BLaER1 (cell line): ENCODE data around the gene SLF2.

Experiments
- H3K27ac ChIP-seq: shearing (Covaris generic); formaldehyde crosslinking; 2 replicates; pipeline ENCODE4 v1.8.1; 2022
- H3K27me3 ChIP-seq: shearing (Covaris generic); formaldehyde crosslinking; 2 replicates; pipeline ENCODE4 v1.8.1; 2022
- H3K36me3 ChIP-seq: shearing (Covaris generic); formaldehyde crosslinking; 2 replicates; pipeline ENCODE4 v1.8.1; 2022
- H3K4me1 ChIP-seq: shearing (Covaris generic); formaldehyde crosslinking; 2 replicates; pipeline ENCODE4 v1.8.1; 2022
- H3K4me2 ChIP-seq: shearing (Covaris generic); formaldehyde crosslinking; 2 replicates; pipeline ENCODE4 v1.8.1; 2022
- H3K4me3 ChIP-seq: shearing (Covaris generic); formaldehyde crosslinking; 2 replicates; pipeline ENCODE4 v1.8.1; 2022
- H3K9ac ChIP-seq: shearing (Covaris generic); formaldehyde crosslinking; 2 replicates; pipeline ENCODE4 v1.8.1; 2022
- H3K9me3 ChIP-seq: shearing (Covaris generic); formaldehyde crosslinking; 2 replicates; pipeline ENCODE4 v1.8.1; 2022
- H4K20me1 ChIP-seq: shearing (Covaris generic); formaldehyde crosslinking; 2 replicates; pipeline ENCODE4 v1.8.1; 2022
- Cebpa-rat ChIP-seq: shearing (Covaris generic); IDR thresholded peaks from 2 replicates; pipeline ENCODE4 v1.8.1; 2022

Gene SLF2

GRCh38 chr10:100872034-100872791 is 40.5 kb upstream of the SLF2 start:
- Histone ChIP-seq H3K36me3 (no peaks in the 10 kb centered on the region), H3K4me3 (no peak overlapping the region), H3K9me3 (no peaks in the 10 kb centered on the region), H3K27me3 (peaks cover 5% of the 10 kb centered on the region), H3K9ac (no peak overlapping the region), H3K4me2 (no peak overlapping the region), H4K20me1 (no peaks in the 10 kb centered on the region), H3K4me1 (peaks cover 5% of the 10 kb centered on the region; the same call in 1 of the 2 replicates), H3K27ac (no peak overlapping the region)
- TF ChIP-seq Cebpa-rat: no peak

GRCh38 chr10:100873146-100873826 is 39.5 kb upstream of the SLF2 start:
- no peaks in the 10 kb centered on the region for H3K27me3 ChIP-seq
- TF ChIP-seq Cebpa-rat: no peak
- no peak overlapping the region for H3K9ac ChIP-seq
- no peak overlapping the region for H3K4me2 ChIP-seq
- no peaks in the 10 kb centered on the region for H3K36me3 ChIP-seq
- H3K9me3 ChIP-seq: no peaks in the 10 kb centered on the region
- H4K20me1 ChIP-seq: no peaks in the 10 kb centered on the region
- no peak overlapping the region for H3K27ac ChIP-seq
- H3K4me3 ChIP-seq: no peak overlapping the region
- H3K4me1 ChIP-seq: peaks cover 11% of the 10 kb centered on the region; the same call in 1 of the 2 replicates

GRCh38 chr10:100873827-100874326 is 38.9 kb upstream of the SLF2 start:
- H3K9ac ChIP-seq: no peak overlapping the region
- H3K36me3 ChIP-seq: no peaks in the 10 kb centered on the region
- H4K20me1 ChIP-seq: no peaks in the 10 kb centered on the region
- peaks cover 11% of the 10 kb centered on the region; the same call in 1 of the 2 replicates for H3K4me1 ChIP-seq
- H3K4me3 ChIP-seq: no peak overlapping the region
- H3K27me3 ChIP-seq: no peaks in the 10 kb centered on the region
- no peak overlapping the region for H3K4me2 ChIP-seq
- no peak overlapping the region for H3K27ac ChIP-seq
- TF ChIP-seq Cebpa-rat: no peak
- no peaks in the 10 kb centered on the region for H3K9me3 ChIP-seq

- H3K27me3 ChIP-seq: no peaks in the 10 kb centered on the region
- TF ChIP-seq Cebpa-rat: no peak
Observed at GRCh38 chr10:100874702-100875483, 37.9 kb upstream of the SLF2 start.

GRCh38 chr10:100875484-100876166 is 37.1 kb upstream of the SLF2 start:
- Histone ChIP-seq H3K36me3 (no peaks in the 10 kb centered on the region), H4K20me1 (no peaks in the 10 kb centered on the region), H3K4me2 (no peak overlapping the region), H3K4me3 (no peak overlapping the region), H3K9ac (no peak overlapping the region), H3K27me3 (no peaks in the 10 kb centered on the region), H3K27ac (no peak overlapping the region), H3K4me1 (peaks cover 11% of the 10 kb centered on the region; the same call in 1 of the 2 replicates), H3K9me3 (no peaks in the 10 kb centered on the region)
- TF ChIP-seq Cebpa-rat: no peak

More at GRCh38 chr10:100874702-100875483, 37.9 kb upstream of the SLF2 start:
- Histone ChIP-seq H3K4me2 (no peak overlapping the region), H3K36me3 (no peaks in the 10 kb centered on the region), H3K4me1 (peaks cover 11% of the 10 kb centered on the region; the same call in 1 of the 2 replicates), H3K4me3 (no peak overlapping the region), H3K9ac (no peak overlapping the region), H3K27ac (no peak overlapping the region), H4K20me1 (no peaks in the 10 kb centered on the region), H3K9me3 (no peaks in the 10 kb centered on the region)

- no peaks in the 10 kb centered on the region for H3K27me3 ChIP-seq
- H3K27ac ChIP-seq: no peak overlapping the region
- no peak for TF ChIP-seq Cebpa-rat
- no peak overlapping the region for H3K9ac ChIP-seq
- peaks cover 21% of the 10 kb centered on the region; the same call in 1 of the 2 replicates for H3K4me1 ChIP-seq
- H3K4me2 ChIP-seq: no peak overlapping the region
- no peak overlapping the region for H3K4me3 ChIP-seq
- no peaks in the 10 kb centered on the region for H3K9me3 ChIP-seq
- H3K36me3 ChIP-seq: no peaks in the 10 kb centered on the region
- H4K20me1 ChIP-seq: no peaks in the 10 kb centered on the region
Observed at GRCh38 chr10:100876585-100877460, 35.9 kb upstream of the SLF2 start.

- Histone ChIP-seq H4K20me1 (no peaks in the 10 kb centered on the region), H3K27me3 (no peaks in the 10 kb centered on the region), H3K4me1 (peaks cover 24% of the 10 kb centered on the region; the same call in 1 of the 2 replicates), H3K4me2 (no peak overlapping the region), H3K27ac (no peak overlapping the region), H3K9me3 (no peaks in the 10 kb centered on the region), H3K9ac (no peak overlapping the region), H3K4me3 (no peak overlapping the region), H3K36me3 (no peaks in the 10 kb centered on the region)
- TF ChIP-seq Cebpa-rat: no peak
Observed at GRCh38 chr10:100877461-100877850, 35.3 kb upstream of the SLF2 start.

GRCh38 chr10:100878291-100878910 is 34.4 kb upstream of the SLF2 start:
- no peak for TF ChIP-seq Cebpa-rat
- no peaks in the 10 kb centered on the region for H4K20me1 ChIP-seq
- no peak overlapping the region for H3K4me3 ChIP-seq
- H3K27ac ChIP-seq: no peak overlapping the region
- H3K36me3 ChIP-seq: no peaks in the 10 kb centered on the region
- no peaks in the 10 kb centered on the region for H3K9me3 ChIP-seq
- H3K4me1 ChIP-seq: peaks cover 24% of the 10 kb centered on the region; the same call in 1 of the 2 replicates
- no peak overlapping the region for H3K9ac ChIP-seq
- 0 out of 2 replicates have a peak overlapping the region, but pooled peaks have one; percentile 19 for H3K4me2 ChIP-seq
- H3K27me3 ChIP-seq: no peaks in the 10 kb centered on the region
